Activated naive CD4-positive, alpha-beta T cell treated with anti-CD3 and anti-CD28 coated beads for 36 hours (primary cell): ENCODE results near the gene DNM3. TPM values are rescaled to one million over a fixed set of nuclear protein-coding genes. Genes with fewer than 3 reads are reported as not detected.

Experiments used
- CTCF ChIA-PET: fragments of 350-600 bp; sonication (Branson Sonifier 250); formaldehyde crosslinking; loops from one replicate; lab custom pipeline; 2021; ENCODE audit warnings: antibody characterized with exemption; lab: Charles Lee
- DNase-seq: peaks from one replicate; pipeline ENCODE4 v3.0.0-alpha.2; 2020
- H3K27ac Mint-ChIP-seq: one replicate; pipeline ENCODE4 v1.8.0; 2021; ENCODE audit warnings: mild to moderate bottlenecking, mixed read lengths
- H3K27me3 Mint-ChIP-seq: one replicate; pipeline ENCODE4 v1.8.0; 2021; ENCODE audit warnings: low read depth, mixed read lengths
- H3K36me3 Mint-ChIP-seq: one replicate; pipeline ENCODE4 v1.8.0; 2021; ENCODE audit warnings: low read depth, mixed read lengths
- H3K4me1 Mint-ChIP-seq: one replicate; pipeline ENCODE4 v1.8.0; 2021; ENCODE audit warnings: low read depth, mixed read lengths
- H3K4me3 Mint-ChIP-seq: one replicate; pipeline ENCODE4 v1.8.0; 2021; ENCODE audit warnings: mild to moderate bottlenecking, moderate library complexity, mixed read lengths
- H3K9me3 Mint-ChIP-seq: one replicate; pipeline ENCODE4 v1.8.0; 2021; ENCODE audit warnings: mixed read lengths
- intact Hi-C: fragments of 100-400 bp; cut with micrococcal nuclease; formaldehyde crosslinking; loops from one replicate; pipeline ENCODE4 v1.15.1; 2023
- total RNA-seq, 2 experiments: library from RNA; stranded (reverse); gene quantifications; one replicate each; pipeline ENCODE4 v1.2.3, GENCODE V29; 2021

DNM3 gene
- total RNA-seq, 2 experiments from 2014 or later: 0.96 to 0.98 TPM

DNA sequence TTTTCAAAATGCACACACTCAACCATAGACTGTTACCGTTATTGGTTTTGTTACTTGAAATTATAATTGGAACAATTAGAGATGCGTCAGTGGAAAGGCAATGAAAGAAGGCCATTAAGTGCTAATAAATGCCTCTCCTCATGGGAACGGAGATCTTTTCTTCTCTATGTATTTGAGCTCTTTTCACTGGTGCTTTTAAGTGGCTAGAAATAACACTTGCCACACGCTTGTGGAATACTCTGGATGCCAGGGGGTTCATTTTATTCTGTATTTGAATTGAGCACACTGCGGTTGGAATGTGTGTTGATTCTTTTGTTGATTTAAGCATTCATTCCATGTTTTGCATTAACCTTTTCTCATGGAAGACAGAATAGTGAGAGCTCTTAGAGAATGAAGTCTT is 68.4 kb downstream of the DNM3 start:
- Mint-ChIP-seq H3K4me3 (no peak overlapping the region), H3K4me1 (no peaks in the 10 kb centered on the region), H3K36me3 (no peaks in the 10 kb centered on the region), H3K27ac (no peak overlapping the region), H3K9me3 (no peaks in the 10 kb centered on the region), H3K27me3 (no peaks in the 10 kb centered on the region)
- no peak for DNase-seq
- intact Hi-C loops: no loop called here
- CTCF ChIA-PET: no interaction called here

DNA sequence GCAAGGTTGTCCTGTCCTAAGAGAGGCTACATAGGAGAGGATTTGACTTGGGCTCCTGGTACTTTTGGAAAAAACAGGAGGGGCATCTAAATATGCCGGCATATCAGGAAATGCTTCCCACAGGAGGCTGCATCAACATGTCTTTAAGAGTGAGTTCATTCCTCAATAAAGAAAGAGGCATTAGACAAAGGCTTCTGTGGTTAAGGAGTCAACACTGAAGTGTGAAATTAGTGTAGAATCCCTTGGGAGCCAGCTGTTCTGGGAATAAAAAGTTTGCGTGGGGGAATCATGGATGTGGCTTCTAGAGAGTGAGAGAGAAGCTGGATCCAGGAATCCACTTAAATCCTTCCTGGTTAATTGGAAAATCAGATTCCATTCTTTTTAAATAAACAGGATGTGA is 69.5 kb downstream of the DNM3 start:
- DNase-seq: no peak
- H3K36me3 Mint-ChIP-seq: no peaks in the 10 kb centered on the region
- no peaks in the 10 kb centered on the region for H3K9me3 Mint-ChIP-seq
- intact Hi-C loops: no loop called here
- no peak overlapping the region for H3K27ac Mint-ChIP-seq
- no peaks in the 10 kb centered on the region for H3K4me1 Mint-ChIP-seq
- CTCF ChIA-PET: no interaction called here
- H3K27me3 Mint-ChIP-seq: no peaks in the 10 kb centered on the region
- H3K4me3 Mint-ChIP-seq: no peak overlapping the region

- Mint-ChIP-seq H3K36me3 (no peaks in the 10 kb centered on the region), H3K4me3 (no peak overlapping the region), H3K27me3 (no peaks in the 10 kb centered on the region), H3K9me3 (no peaks in the 10 kb centered on the region), H3K4me1 (no peaks in the 10 kb centered on the region), H3K27ac (no peak overlapping the region)
- CTCF ChIA-PET: no interaction called here
- no peak for DNase-seq
- intact Hi-C loops: no loop called here
These were observed 70.2 kb downstream of the DNM3 start for GRCh38 chr1:171911506-171911905.

DNA sequence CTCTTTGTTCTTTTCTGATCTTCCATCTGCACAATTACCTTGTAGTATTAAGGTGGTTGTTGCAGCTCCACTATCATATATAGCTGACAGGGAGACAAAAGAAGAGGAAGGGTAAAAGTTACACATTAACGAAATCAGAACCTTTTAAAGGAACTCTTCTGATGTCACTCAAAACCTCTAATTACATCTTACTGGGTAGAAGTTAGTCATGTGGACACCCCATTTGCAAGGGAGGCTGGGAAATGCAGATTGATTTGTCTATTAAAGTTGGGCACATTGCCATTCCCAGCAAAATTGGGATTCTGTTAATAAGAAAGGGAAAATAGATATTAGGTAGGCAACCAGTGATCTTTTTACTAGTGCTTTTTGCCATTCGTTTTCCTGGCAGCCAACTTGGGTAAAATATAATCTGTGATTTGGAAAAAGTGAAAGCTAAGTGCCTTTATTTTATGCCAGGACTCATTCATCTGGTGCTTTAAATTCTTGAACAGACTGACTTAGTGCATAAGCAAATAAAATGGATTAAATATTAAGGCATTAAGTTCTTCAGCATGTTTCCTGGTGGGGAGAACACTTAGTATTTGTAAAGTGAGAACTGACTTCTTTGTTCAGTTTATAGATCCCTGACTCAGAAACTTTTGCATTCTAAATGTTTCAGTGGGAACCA is 71.3 kb downstream of the DNM3 start:
- Mint-ChIP-seq H3K4me3 (no peak overlapping the region), H3K9me3 (no peaks in the 10 kb centered on the region), H3K4me1 (no peaks in the 10 kb centered on the region), H3K27me3 (no peaks in the 10 kb centered on the region), H3K27ac (no peak overlapping the region), H3K36me3 (no peaks in the 10 kb centered on the region)
- CTCF ChIA-PET: no interaction called here
- intact Hi-C loops: no loop called here
- no peak for DNase-seq

- no peaks in the 10 kb centered on the region for H3K27me3 Mint-ChIP-seq
- CTCF ChIA-PET: no interaction called here
- intact Hi-C loops: no loop called here
These were observed 72.1 kb downstream of the DNM3 start for GRCh38 chr1:171913385-171913784.

GRCh38 chr1:171916315-171916771 is 75.0 kb downstream of the DNM3 start:
- CTCF ChIA-PET: interaction anchor here (1.3 kb wide), 1 partner anchor 11 kb away, joined by 3 read pairs; no protein-coding TSS in a partner anchor
- H3K27ac Mint-ChIP-seq: no peak overlapping the region
- intact Hi-C loops: loop anchor here (5.0 kb wide), 1 partner anchor 114 kb away; no protein-coding TSS in a partner anchor
- H3K9me3 Mint-ChIP-seq: no peaks in the 10 kb centered on the region
- no peaks in the 10 kb centered on the region for H3K4me1 Mint-ChIP-seq
- H3K4me3 Mint-ChIP-seq: no peak overlapping the region
- H3K36me3 Mint-ChIP-seq: no peaks in the 10 kb centered on the region
- DNase-seq: no peak
- H3K27me3 Mint-ChIP-seq: no peaks in the 10 kb centered on the region

More at GRCh38 chr1:171913385-171913784, 72.1 kb downstream of the DNM3 start:
- no peaks in the 10 kb centered on the region for H3K9me3 Mint-ChIP-seq
- no peak for DNase-seq
- H3K4me3 Mint-ChIP-seq: no peak overlapping the region
- H3K4me1 Mint-ChIP-seq: no peaks in the 10 kb centered on the region
- H3K36me3 Mint-ChIP-seq: no peaks in the 10 kb centered on the region
- H3K27ac Mint-ChIP-seq: no peak overlapping the region

DNA sequence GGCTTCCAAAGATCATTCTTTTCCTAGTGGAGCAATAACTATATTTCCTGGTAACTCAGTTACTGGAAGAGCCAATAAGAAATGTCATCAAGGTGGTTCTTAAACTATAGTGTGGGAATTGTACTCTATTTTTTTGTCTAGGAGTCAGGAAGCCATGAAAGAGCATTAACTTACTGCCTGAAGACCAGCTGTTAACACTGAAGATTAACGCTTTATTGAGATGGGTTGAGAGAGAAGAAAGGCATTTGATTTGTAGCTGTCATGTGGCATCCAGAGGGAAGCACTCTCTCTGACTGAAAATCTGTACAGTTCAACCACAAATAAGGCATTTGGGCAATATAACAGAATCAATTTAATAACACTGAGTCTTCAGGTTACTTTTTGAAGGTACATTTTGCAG is 76.0 kb downstream of the DNM3 start:
- no peak overlapping the region for H3K4me3 Mint-ChIP-seq
- no peaks in the 10 kb centered on the region for H3K27me3 Mint-ChIP-seq
- H3K4me1 Mint-ChIP-seq: no peaks in the 10 kb centered on the region
- intact Hi-C loops: loop anchor here (5.0 kb wide), 1 partner anchor 115 kb away; no protein-coding TSS in a partner anchor
- no peaks in the 10 kb centered on the region for H3K9me3 Mint-ChIP-seq
- no peak for DNase-seq
- CTCF ChIA-PET: no interaction called here
- H3K27ac Mint-ChIP-seq: no peak overlapping the region
- no peaks in the 10 kb centered on the region for H3K36me3 Mint-ChIP-seq

DNA sequence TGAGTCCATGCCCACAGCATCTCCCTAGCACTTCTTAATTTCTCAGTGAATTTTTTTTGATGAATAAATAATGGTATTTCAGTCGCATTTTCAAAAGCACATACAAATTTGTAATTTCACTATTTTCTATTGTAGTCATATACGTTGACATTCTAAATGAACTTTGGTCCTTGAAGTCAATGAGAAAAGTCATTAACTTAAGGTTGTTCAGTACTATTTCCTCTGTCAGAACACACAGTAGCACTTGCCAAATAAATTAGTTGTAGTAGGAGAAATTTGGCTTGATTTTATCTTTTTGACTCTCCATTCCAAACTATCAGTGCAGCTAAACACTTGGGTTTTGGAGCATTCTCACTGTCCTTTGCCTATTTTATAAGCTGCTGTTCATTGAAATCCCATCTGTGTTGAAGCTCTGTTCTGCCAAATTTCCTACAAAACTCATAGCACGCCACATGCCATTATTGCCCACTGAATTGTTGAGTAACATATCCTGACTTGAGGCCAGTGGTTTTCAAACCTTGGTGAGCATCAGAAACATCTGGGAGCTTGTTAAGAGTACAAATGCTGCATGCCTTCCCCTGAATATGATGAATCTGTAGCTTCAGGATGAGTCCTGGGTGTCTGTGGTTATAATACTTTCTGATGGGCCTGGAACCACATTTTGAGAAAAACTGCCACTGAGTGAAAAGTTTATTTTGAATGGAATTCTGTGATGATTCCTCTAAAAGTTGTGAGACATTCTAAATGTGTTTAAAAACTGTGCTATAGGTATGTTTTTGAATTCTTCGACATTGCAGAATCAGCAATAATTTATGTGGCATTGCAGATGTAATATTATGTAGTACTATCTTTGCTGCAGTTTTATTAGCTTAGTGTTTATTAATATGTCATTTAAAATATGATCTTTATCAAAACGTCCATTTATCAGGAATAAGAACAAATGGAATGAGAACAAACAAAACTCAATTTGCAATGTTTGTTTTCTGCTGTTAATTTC is 78.9 kb downstream of the DNM3 start:
- no peak overlapping the region for H3K27ac Mint-ChIP-seq
- H3K36me3 Mint-ChIP-seq: peaks cover 3% of the 10 kb centered on the region
- CTCF ChIA-PET: interaction anchor here (0.7 to 1.5 kb wide), 5 partner anchors 9 to 41 kb away, joined by 3 read pairs; no protein-coding TSS in a partner anchor
- DNase-seq: no peak
- intact Hi-C loops: loop anchor here (5.0 kb wide), 1 partner anchor 118 kb away; no protein-coding TSS in a partner anchor
- no peaks in the 10 kb centered on the region for H3K27me3 Mint-ChIP-seq
- no peak overlapping the region for H3K4me3 Mint-ChIP-seq
- peaks cover 4% of the 10 kb centered on the region for H3K4me1 Mint-ChIP-seq
- H3K9me3 Mint-ChIP-seq: peaks cover 9% of the 10 kb centered on the region

GRCh38 chr1:171922999-171923398 is 81.7 kb downstream of the DNM3 start:
- H3K36me3 Mint-ChIP-seq: peaks cover 6% of the 10 kb centered on the region
- no peak overlapping the region for H3K4me3 Mint-ChIP-seq
- H3K27me3 Mint-ChIP-seq: no peaks in the 10 kb centered on the region
- no peak for DNase-seq
- intact Hi-C loops: no loop called here
- CTCF ChIA-PET: interaction anchor here (0.6 kb wide), 1 partner anchor 41 kb away, joined by 4 read pairs; no protein-coding TSS in a partner anchor
- peaks cover 13% of the 10 kb centered on the region for H3K9me3 Mint-ChIP-seq
- H3K27ac Mint-ChIP-seq: no peak overlapping the region
- H3K4me1 Mint-ChIP-seq: peaks cover 4% of the 10 kb centered on the region

DNA sequence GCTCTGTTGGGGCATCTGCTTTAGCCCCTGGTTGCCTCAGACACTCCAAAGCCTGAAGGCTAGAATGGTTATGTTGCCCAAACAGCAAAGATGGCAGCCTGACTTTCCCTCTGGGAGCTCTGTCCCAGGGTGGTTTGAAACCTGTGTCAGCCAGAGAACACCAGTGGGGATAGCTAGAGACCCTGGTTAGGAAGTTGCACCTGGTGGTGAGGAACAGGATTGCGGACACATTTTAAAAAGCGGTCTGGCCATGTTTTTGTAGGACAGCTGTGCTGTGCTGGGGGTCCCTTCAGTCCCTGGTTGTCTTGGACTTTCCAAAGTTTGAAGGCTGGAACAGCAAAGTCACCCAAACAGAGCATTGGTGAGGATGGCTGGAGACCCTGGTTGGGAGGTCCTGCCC is 87.8 kb downstream of the DNM3 start:
- no peak overlapping the region for H3K27ac Mint-ChIP-seq
- peaks cover 2% of the 10 kb centered on the region for H3K4me1 Mint-ChIP-seq
- H3K4me3 Mint-ChIP-seq: no peak overlapping the region
- H3K27me3 Mint-ChIP-seq: no peaks in the 10 kb centered on the region
- CTCF ChIA-PET: interaction anchor here (1.3 kb wide), 1 partner anchor 9 kb away, joined by 3 read pairs; no protein-coding TSS in a partner anchor
- intact Hi-C loops: no loop called here
- no peak for DNase-seq
- H3K9me3 Mint-ChIP-seq: peaks cover 10% of the 10 kb centered on the region
- peaks cover 6% of the 10 kb centered on the region for H3K36me3 Mint-ChIP-seq

DNA sequence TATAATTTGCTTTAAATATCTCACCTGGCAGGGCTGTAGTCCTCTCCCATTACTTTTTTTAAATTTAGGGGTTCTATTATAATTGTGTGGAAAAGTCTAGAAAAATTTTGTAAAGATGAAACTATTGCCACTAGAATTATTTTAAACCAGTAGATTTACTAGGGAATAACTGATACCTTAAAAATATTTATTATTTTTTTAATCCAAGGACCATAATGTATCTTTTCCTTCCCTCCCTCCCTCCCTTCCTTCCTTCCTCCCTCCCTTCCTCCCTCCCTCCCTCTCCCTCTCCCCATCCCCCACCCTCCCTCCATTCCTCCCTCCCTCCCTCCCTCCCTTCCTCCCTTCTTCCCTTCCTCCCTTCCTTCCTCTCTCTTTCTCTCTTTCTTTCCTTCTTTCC is 90.5 kb downstream of the DNM3 start:
- no peak overlapping the region for H3K27ac Mint-ChIP-seq
- peaks cover 2% of the 10 kb centered on the region for H3K4me1 Mint-ChIP-seq
- no peaks in the 10 kb centered on the region for H3K36me3 Mint-ChIP-seq
- H3K27me3 Mint-ChIP-seq: no peaks in the 10 kb centered on the region
- no peak for DNase-seq
- intact Hi-C loops: no loop called here
- CTCF ChIA-PET: no interaction called here
- H3K9me3 Mint-ChIP-seq: no peaks in the 10 kb centered on the region
- H3K4me3 Mint-ChIP-seq: no peak overlapping the region

GRCh38 chr1:171934664-171935063 is 93.4 kb downstream of the DNM3 start:
- no peaks in the 10 kb centered on the region for H3K9me3 Mint-ChIP-seq
- no peak overlapping the region for H3K27ac Mint-ChIP-seq
- no peak overlapping the region for H3K4me3 Mint-ChIP-seq

More at GRCh38 chr1:171934664-171935063, 93.4 kb downstream of the DNM3 start:
- Mint-ChIP-seq H3K4me1 (peaks cover 2% of the 10 kb centered on the region), H3K27me3 (no peaks in the 10 kb centered on the region), H3K36me3 (no peaks in the 10 kb centered on the region)
- intact Hi-C loops: no loop called here
- no peak for DNase-seq
- CTCF ChIA-PET: no interaction called here
